Neural progenitor cell (in vitro differentiated cells): ENCODE results near the gene ARAP3. TPM values are rescaled to one million over a fixed set of nuclear protein-coding genes. Genes with fewer than 3 reads are reported as not detected.

Experiments used
- DNase-seq: peaks from one replicate; pipeline ENCODE4 v3.0.0-alpha.2; 2016; ENCODE audit warnings: low spot score
- H2AFZ ChIP-seq: fragments of 200-600 bp; sonication (generic); replicated peaks from 2 replicates; pipeline ENCODE4 v1.6.1; 2016; ENCODE audit warnings: antibody characterized with exemption
- H3F3A ChIP-seq: fragments of 200-600 bp; sonication (generic); 2 replicates; pipeline ENCODE4 v1.6.1; 2016; ENCODE audit warnings: antibody characterized with exemption, low read depth
- H3K27ac ChIP-seq: fragments of 200-600 bp; sonication (generic); 2 replicates; pipeline ENCODE4 v1.5.1; 2016; ENCODE audit warnings: mild to moderate bottlenecking
- H3K27me3 ChIP-seq: fragments of 200-600 bp; sonication (generic); 2 replicates; pipeline ENCODE4 v1.6.1; 2016; ENCODE audit warnings: mild to moderate bottlenecking, moderate library complexity
- H3K36me3 ChIP-seq: fragments of 200-600 bp; sonication (generic); 2 replicates; pipeline ENCODE4 v1.5.1; 2016
- H3K4me1 ChIP-seq: fragments of 200-600 bp; sonication (generic); 2 replicates; pipeline ENCODE4 v1.6.1; 2016; ENCODE audit warnings: mixed run types
- H3K4me2 ChIP-seq: fragments of 200-600 bp; sonication (generic); 2 replicates; pipeline ENCODE4 v1.6.1; 2016
- H3K4me3 ChIP-seq: fragments of 200-600 bp; sonication (generic); 2 replicates; pipeline ENCODE4 v1.5.1; 2016
- H3K79me2 ChIP-seq: fragments of 200-600 bp; sonication (generic); 2 replicates; pipeline ENCODE4 v1.6.1; 2016; ENCODE audit warnings: low read depth
- H3K9ac ChIP-seq: fragments of 200-600 bp; sonication (generic); 2 replicates; pipeline ENCODE4 v1.6.1; 2016
- H3K9me3 ChIP-seq: fragments of 200-600 bp; sonication (generic); 2 replicates; pipeline ENCODE4 v1.5.1; 2016; ENCODE audit warnings: low read depth
- H4K20me1 ChIP-seq: fragments of 200-600 bp; sonication (generic); 2 replicates; pipeline ENCODE4 v1.6.1; 2016; ENCODE audit warnings: low read depth
- H3K27ac Mint-ChIP-seq: 3 replicates; pipeline ENCODE4 v1.8.0; 2021; ENCODE audit warnings: mixed read lengths
- H3K27me3 Mint-ChIP-seq: 2 replicates; pipeline ENCODE4 v1.8.0; 2022; ENCODE audit warnings: low read depth, mild to moderate bottlenecking, inconsistent platforms, moderate library complexity, mixed read lengths; ENCODE audit not compliant: insufficient read depth
- H3K36me3 Mint-ChIP-seq: 3 replicates; pipeline ENCODE4 v1.8.0; 2021; ENCODE audit warnings: mixed read lengths
- H3K4me1 Mint-ChIP-seq: 3 replicates; pipeline ENCODE4 v1.8.0; 2021; ENCODE audit warnings: mixed read lengths
- H3K4me3 Mint-ChIP-seq: 3 replicates; pipeline ENCODE4 v1.8.0; 2021; ENCODE audit warnings: mild to moderate bottlenecking, moderate library complexity, mixed read lengths
- H3K9me3 Mint-ChIP-seq: 3 replicates; pipeline ENCODE4 v1.8.0; 2020; ENCODE audit warnings: mixed read lengths
- CTCF ChIP-seq: fragments of 200-600 bp; sonication (generic); IDR thresholded peaks from 2 replicates; pipeline ENCODE4 v1.5.1; 2017; ENCODE audit warnings: antibody characterized with exemption, mild to moderate bottlenecking
- EZH2 ChIP-seq: fragments of 200-600 bp; sonication (generic); IDR thresholded peaks from 2 replicates; pipeline ENCODE4 v1.6.1; 2017; ENCODE audit warnings: antibody characterized with exemption, mild to moderate bottlenecking, moderate library complexity
- EZH2phosphoT487 ChIP-seq: fragments of 200-600 bp; sonication (generic); IDR thresholded peaks from 2 replicates; pipeline ENCODE4 v1.6.1; 2017; ENCODE audit warnings: antibody characterized with exemption
- total RNA-seq: library from RNA; depleted of rRNA; stranded (reverse); fragments of >200 nt; gene quantifications from 2 replicates; pipeline ENCODE4 v1.2.3, GENCODE V29; 2015; ENCODE audit warnings: low replicate concordance

Gene ARAP3
- total RNA-seq, 1 donor from 2014 or later: 7.6 TPM

GRCh38 chr5:141657937-141658545 is 24.0 kb downstream of the ARAP3 start:
- TF ChIP-seq EZH2: no peak
- TF ChIP-seq CTCF: no peak
- no peak for TF ChIP-seq EZH2phosphoT487
- Mint-ChIP-seq H3K27me3 (no peaks in the 10 kb centered on the region), H3K36me3 (peaks cover 26% of the 10 kb centered on the region), H3K27ac (no peak overlapping the region), H3K9me3 (no peaks in the 10 kb centered on the region), H3K4me3 (no peak overlapping the region), H3K4me1 (no peaks in the 10 kb centered on the region)
- H4K20me1 ChIP-seq: no peaks in the 10 kb centered on the region
- H3F3A ChIP-seq: no peaks in the 10 kb centered on the region
- DNase-seq: no peak
- H3K9ac ChIP-seq: no peak overlapping the region
- H3K9me3 ChIP-seq: no peaks in the 10 kb centered on the region
- no peak overlapping the region for H3K4me3 ChIP-seq
- H3K27ac ChIP-seq: no peak overlapping the region
- no peak overlapping the region for H3K4me2 ChIP-seq
- H3K36me3 ChIP-seq: no peaks in the 10 kb centered on the region
- H2AFZ ChIP-seq: no peak overlapping the region
- no peaks in the 10 kb centered on the region for H3K4me1 ChIP-seq
- H3K79me2 ChIP-seq: no peaks in the 10 kb centered on the region
- no peaks in the 10 kb centered on the region for H3K27me3 ChIP-seq

- H3K79me2 ChIP-seq: no peaks in the 10 kb centered on the region
- no peaks in the 10 kb centered on the region for H3K36me3 ChIP-seq
- no peaks in the 10 kb centered on the region for H3K9me3 Mint-ChIP-seq
- no peak for DNase-seq
- no peaks in the 10 kb centered on the region for H4K20me1 ChIP-seq
- H3K9me3 ChIP-seq: no peaks in the 10 kb centered on the region
- H3K27me3 ChIP-seq: no peaks in the 10 kb centered on the region
- H2AFZ ChIP-seq: no peak overlapping the region
- no peak overlapping the region for H3K4me3 Mint-ChIP-seq
- no peak overlapping the region for H3K4me3 ChIP-seq
- H3K27ac Mint-ChIP-seq: no peak overlapping the region
- peaks cover 26% of the 10 kb centered on the region for H3K36me3 Mint-ChIP-seq
- no peaks in the 10 kb centered on the region for H3K4me1 ChIP-seq
- no peak overlapping the region for H3K27ac ChIP-seq
- H3F3A ChIP-seq: peaks cover 3% of the 10 kb centered on the region
- no peak overlapping the region for H3K4me2 ChIP-seq
- TF ChIP-seq EZH2phosphoT487 (no peak), CTCF (no peak), EZH2 (no peak)
- no peaks in the 10 kb centered on the region for H3K27me3 Mint-ChIP-seq
- no peaks in the 10 kb centered on the region for H3K4me1 Mint-ChIP-seq
- no peak overlapping the region for H3K9ac ChIP-seq
These were observed 24.6 kb downstream of the ARAP3 start for GRCh38 chr5:141657404-141657803.

GRCh38 chr5:141656396-141656795 is 25.6 kb downstream of the ARAP3 start:
- Histone ChIP-seq H3K27me3 (no peaks in the 10 kb centered on the region), H3K79me2 (no peaks in the 10 kb centered on the region), H3K9ac (no peak overlapping the region), H3K36me3 (no peaks in the 10 kb centered on the region), H3K4me1 (no peaks in the 10 kb centered on the region), H3K4me2 (no peak overlapping the region), H2AFZ (no peak overlapping the region), H4K20me1 (no peaks in the 10 kb centered on the region), H3K9me3 (no peaks in the 10 kb centered on the region), H3F3A (peaks cover 11% of the 10 kb centered on the region), H3K4me3 (no peak overlapping the region), H3K27ac (no peak overlapping the region)
- Mint-ChIP-seq H3K27ac (no peak overlapping the region), H3K4me3 (no peak overlapping the region), H3K27me3 (peaks cover 2% of the 10 kb centered on the region), H3K36me3 (peaks cover 24% of the 10 kb centered on the region), H3K9me3 (no peaks in the 10 kb centered on the region), H3K4me1 (peaks cover 4% of the 10 kb centered on the region)
- TF ChIP-seq EZH2: no peak
- TF ChIP-seq EZH2phosphoT487: no peak
- TF ChIP-seq CTCF: no peak
- DNase-seq: no peak
